ENCODE results near the gene COL4A6. TPM values are rescaled to one million over a fixed set of nuclear protein-coding genes. Genes with fewer than 3 reads are reported as not detected.

The COL4A6 gene
- polyA plus RNA-seq, 3 donors, result not detected

- intact Hi-C loops (cut with micrococcal nuclease), result no loop called here
- no peaks in the 10 kb centered on the region for H3K36me3 Mint-ChIP-seq
- H3K9me3 Mint-ChIP-seq, result peaks cover 0 to 3% (median 0%) of the 10 kb centered on the region in 7 donors
- H3K27me3 Mint-ChIP-seq (ENCODE audit: low read depth in 3 of 3), result peaks cover 0 to 14% (median 0%) of the 10 kb centered on the region in 3 donors
- Histone ChIP-seq H3K27me3 (ENCODE audit: control insufficient read depth in 2 of 2, insufficient read depth in 2 of 2, low read length in 2 of 2) (no peaks in the 10 kb centered on the region), H3K36me3 (replicated peaks in 1 of 2; ENCODE audit: control insufficient read depth in 1 of 2, insufficient read depth in 2 of 2, low read length in 2 of 2) (no peaks in the 10 kb centered on the region), H4K20me1 (ENCODE audit: insufficient read depth, low read length) (no peaks in the 10 kb centered on the region), H3K9ac (ENCODE audit: insufficient read depth, low read length, poor library complexity, severe bottlenecking) (no peak overlapping the region), H3K4me2 (replicated peaks; ENCODE audit: extremely low read depth, low read length, poor library complexity, severe bottlenecking) (no peak overlapping the region), H2AFZ (ENCODE audit: insufficient read depth, low read depth, low read length, poor library complexity, severe bottlenecking) (no peak overlapping the region), H3K79me2 (ENCODE audit: insufficient read depth, low read length) (no peaks in the 10 kb centered on the region), H3K4me1 (ENCODE audit: control insufficient read depth in 1 of 2, insufficient read depth in 2 of 2, low read length in 2 of 2) (no peaks in the 10 kb centered on the region), H3K4me3 (replicated peaks in 1 of 3; ENCODE audit: low read depth in 2 of 3, low read length in 3 of 3) (no peak overlapping the region), H3K27ac (ENCODE audit: low read depth in 1 of 2, low read length in 2 of 2) (no peak overlapping the region), H3K9me3 (replicated peaks in 1 of 2; ENCODE audit: control insufficient read depth in 1 of 2, insufficient read depth in 1 of 2, low read length in 2 of 2) (no peaks in the 10 kb centered on the region)
- WGBS (ENCODE audit: insufficient coverage), result no CpG with 5 or more reads among the region's 4 CpGs
- no peak overlapping the region for H3K27ac Mint-ChIP-seq
- H3K4me3 Mint-ChIP-seq, result no peak overlapping the region
- H3K4me1 Mint-ChIP-seq, result peaks cover 2% of the 10 kb centered on the region
- DNase-seq, result no peak
- no peak for TF ChIP-seq CTCF (IDR thresholded peaks at IDR 0.05)
Observed at GRCh38 chrX:108162265-108162664, 276.0 kb downstream of the COL4A6 start.

GRCh38 chrX:108160309-108160708 lies 277.9 kb downstream of the COL4A6 start:
- no peaks in the 10 kb centered on the region for H3K79me2 ChIP-seq (ENCODE audit: insufficient read depth, low read length)
- Mint-ChIP-seq H3K27me3 (ENCODE audit: low read depth in 3 of 3) (peaks cover 0 to 9% (median 0%) of the 10 kb centered on the region in 3 donors), H3K27ac (no peak overlapping the region), H3K36me3 (peaks cover 3 to 7% of the 10 kb centered on the region in 2 donors), H3K4me3 (no peak overlapping the region), H3K9me3 (peaks cover 0 to 3% (median 0%) of the 10 kb centered on the region in 7 donors), H3K4me1 (peaks cover 2% of the 10 kb centered on the region)
- H2AFZ ChIP-seq (ENCODE audit: insufficient read depth, low read depth, low read length, poor library complexity, severe bottlenecking), result no peak overlapping the region
- no peak for DNase-seq
- peaks cover 4 to 8% of the 10 kb centered on the region in 2 donors for H3K36me3 ChIP-seq (replicated peaks in 1 of 2; ENCODE audit: control insufficient read depth in 1 of 2, insufficient read depth in 2 of 2, low read length in 2 of 2)
- no peaks in the 10 kb centered on the region for H3K4me1 ChIP-seq (ENCODE audit: control insufficient read depth in 1 of 2, insufficient read depth in 2 of 2, low read length in 2 of 2)
- H4K20me1 ChIP-seq (ENCODE audit: insufficient read depth, low read length), result no peaks in the 10 kb centered on the region
- WGBS (ENCODE audit: insufficient coverage), result no CpG with 5 or more reads among the region's 5 CpGs
- H3K4me3 ChIP-seq (replicated peaks in 1 of 3; ENCODE audit: low read depth in 2 of 3, low read length in 3 of 3), result no peak overlapping the region
- H3K4me2 ChIP-seq (replicated peaks; ENCODE audit: extremely low read depth, low read length, poor library complexity, severe bottlenecking), result no peak overlapping the region
- H3K27me3 ChIP-seq (ENCODE audit: control insufficient read depth in 2 of 2, insufficient read depth in 2 of 2, low read length in 2 of 2), result no peaks in the 10 kb centered on the region
- intact Hi-C loops (cut with micrococcal nuclease), result no loop called here
- no peak for TF ChIP-seq CTCF (IDR thresholded peaks at IDR 0.05)
- H3K9me3 ChIP-seq (replicated peaks in 1 of 2; ENCODE audit: control insufficient read depth in 1 of 2, insufficient read depth in 1 of 2, low read length in 2 of 2), result no peaks in the 10 kb centered on the region
- H3K9ac ChIP-seq (ENCODE audit: insufficient read depth, low read length, poor library complexity, severe bottlenecking), result no peak overlapping the region
- no peak overlapping the region for H3K27ac ChIP-seq (ENCODE audit: low read depth in 1 of 2, low read length in 2 of 2)

Measured in CD14-positive monocyte (primary cell).